BE2C (cell line): ENCODE measurements around the gene TNP2.

ENCODE experiments used
- DNase-seq: peaks from one replicate; pipeline ENCODE4 v3.0.0-alpha.2; 2020
- H3K27me3 ChIP-seq: fragments of 250-450 bp; sonication (Bioruptor Pico); 2 replicates; pipeline ENCODE4 v1.5.1; 2020; ENCODE audit warnings: mild to moderate bottlenecking
- H3K36me3 ChIP-seq: fragments of 250-450 bp; sonication (Bioruptor Pico); 2 replicates; pipeline ENCODE4 v1.5.1; 2020; ENCODE audit warnings: mild to moderate bottlenecking
- H3K4me1 ChIP-seq: fragments of 250-450 bp; sonication (Bioruptor Pico); 2 replicates; pipeline ENCODE4 v1.5.1; 2020
- H3K4me3 ChIP-seq: 2 replicates; pipeline ENCODE4 v1.5.1; 2011; ENCODE audit warnings: low read depth, low read length
- H3K9me3 ChIP-seq: fragments of 250-450 bp; sonication (Bioruptor Pico); 2 replicates; pipeline ENCODE4 v1.5.1; 2020
- TF ChIP-seq, protein P1 (sequence below): IDR thresholded peaks from 2 replicates; pipeline ENCODE4 v1.5.1; 2012; ENCODE audit warnings: mild to moderate bottlenecking, low read depth, low read length

Gene TNP2

DNA sequence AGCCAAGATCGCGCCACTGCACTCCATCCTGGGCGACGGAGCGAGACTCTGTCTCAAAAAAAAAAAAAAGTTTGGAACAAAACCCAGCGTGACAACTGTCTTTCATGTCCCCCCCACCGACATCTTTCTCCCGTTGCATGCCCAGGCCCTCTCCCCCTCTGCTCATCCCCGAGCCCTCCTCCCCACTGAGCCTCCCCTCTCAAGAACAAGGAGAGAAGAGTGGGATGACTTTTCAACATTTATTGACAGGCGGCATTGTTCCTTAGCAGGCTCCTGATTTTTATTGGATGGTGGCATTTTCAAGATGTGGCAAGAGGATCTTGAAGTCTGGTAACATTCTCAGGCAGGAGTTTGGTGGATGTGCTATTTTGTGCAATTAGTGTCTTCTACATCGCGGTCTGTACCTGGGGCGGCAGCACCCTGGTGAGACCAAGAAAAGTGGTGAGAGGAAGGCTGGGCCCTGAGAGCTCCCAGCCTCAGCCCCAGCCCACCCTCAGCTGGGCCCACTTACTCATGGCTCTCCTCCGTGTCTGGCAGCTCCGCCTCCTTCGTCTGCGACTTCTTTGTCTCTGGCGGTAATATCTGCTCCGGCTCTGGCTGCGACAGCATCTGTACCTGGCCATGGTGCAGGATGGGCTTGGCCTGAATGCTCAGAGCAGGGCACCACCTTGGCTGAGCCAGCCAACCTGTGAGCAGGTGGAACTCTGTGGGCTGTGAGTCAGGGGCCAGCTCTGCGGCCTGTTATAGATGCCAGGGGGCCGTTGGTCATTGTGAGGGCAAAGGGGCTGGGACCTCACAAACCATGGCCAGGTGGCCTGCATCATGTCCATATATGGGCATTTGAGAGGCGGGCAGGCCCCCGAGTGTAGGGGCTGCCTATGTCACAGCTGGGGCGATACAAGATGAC lies 11.7 kb upstream of the TNP2 start, which contains the start of gene PRM1:
PRM1 (minus strand) TSS at position 715 of the 907 bp plus-strand sequence; CDS start at position 623, 92 bp downstream.
- DNase-seq = no peak
- TF ChIP-seq, protein P1, sequence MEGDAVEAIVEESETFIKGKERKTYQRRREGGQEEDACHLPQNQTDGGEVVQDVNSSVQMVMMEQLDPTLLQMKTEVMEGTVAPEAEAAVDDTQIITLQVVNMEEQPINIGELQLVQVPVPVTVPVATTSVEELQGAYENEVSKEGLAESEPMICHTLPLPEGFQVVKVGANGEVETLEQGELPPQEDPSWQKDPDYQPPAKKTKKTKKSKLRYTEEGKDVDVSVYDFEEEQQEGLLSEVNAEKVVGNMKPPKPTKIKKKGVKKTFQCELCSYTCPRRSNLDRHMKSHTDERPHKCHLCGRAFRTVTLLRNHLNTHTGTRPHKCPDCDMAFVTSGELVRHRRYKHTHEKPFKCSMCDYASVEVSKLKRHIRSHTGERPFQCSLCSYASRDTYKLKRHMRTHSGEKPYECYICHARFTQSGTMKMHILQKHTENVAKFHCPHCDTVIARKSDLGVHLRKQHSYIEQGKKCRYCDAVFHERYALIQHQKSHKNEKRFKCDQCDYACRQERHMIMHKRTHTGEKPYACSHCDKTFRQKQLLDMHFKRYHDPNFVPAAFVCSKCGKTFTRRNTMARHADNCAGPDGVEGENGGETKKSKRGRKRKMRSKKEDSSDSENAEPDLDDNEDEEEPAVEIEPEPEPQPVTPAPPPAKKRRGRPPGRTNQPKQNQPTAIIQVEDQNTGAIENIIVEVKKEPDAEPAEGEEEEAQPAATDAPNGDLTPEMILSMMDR = no peak
- Histone ChIP-seq H3K27me3 (no peaks in the 10 kb centered on the region), H3K4me3 (no peak within 1 kb of the TSS), H3K9me3 (no peaks in the 10 kb centered on the region), H3K4me1 (no peaks in the 10 kb centered on the region), H3K36me3 (no peaks in the 10 kb centered on the region)

DNA sequence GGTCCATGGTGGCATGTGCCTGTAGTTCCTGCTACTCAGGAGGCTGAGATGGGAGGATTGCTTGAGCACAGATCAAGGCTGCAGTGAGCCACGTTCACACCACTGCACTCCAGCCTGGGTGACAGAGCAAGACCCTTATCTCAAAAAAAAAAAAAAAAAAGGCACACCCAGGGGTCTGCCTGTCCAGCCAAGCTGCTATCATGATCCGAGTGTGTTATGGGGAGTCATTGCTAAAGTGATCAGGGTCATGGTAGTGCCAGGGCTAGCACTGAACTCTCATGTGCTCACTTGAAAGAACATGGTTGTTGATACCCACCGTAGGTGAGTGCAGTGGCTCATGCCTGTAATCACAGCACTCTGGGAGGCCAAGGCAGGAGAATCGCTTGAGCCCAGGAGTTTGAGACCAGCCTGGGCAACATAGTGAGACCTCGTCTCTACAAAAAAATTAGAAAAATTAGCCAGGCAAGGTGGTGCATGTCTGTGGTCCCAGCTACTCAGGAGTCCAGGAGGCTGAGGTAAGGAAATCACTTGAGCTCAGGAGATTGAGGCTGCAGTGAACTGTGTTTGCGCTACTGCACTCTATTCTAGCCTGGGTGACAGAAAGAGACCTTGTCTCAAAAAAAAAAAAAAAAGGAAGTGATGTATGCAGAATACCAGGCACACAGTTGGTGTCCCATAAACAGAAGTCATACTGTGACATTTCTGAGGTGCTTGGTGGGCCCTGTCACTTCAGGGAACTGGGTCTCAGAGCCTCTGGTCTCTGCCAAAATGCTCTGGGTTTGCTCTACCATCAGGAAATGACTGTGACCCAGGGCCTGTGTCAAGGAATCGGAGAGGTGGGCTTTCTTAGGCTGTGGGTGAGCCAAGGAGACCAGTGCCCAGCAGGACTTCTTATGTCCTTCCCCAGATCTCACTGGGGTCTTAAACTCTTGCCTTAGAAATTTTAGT lies 9.8 kb upstream of the TNP2 start:
- H3K9me3 ChIP-seq = no peaks in the 10 kb centered on the region
- TF ChIP-seq, protein P1 = no peak
- H3K4me1 ChIP-seq = no peaks in the 10 kb centered on the region
- no peak for DNase-seq
- H3K27me3 ChIP-seq = no peaks in the 10 kb centered on the region
- no peak overlapping the region for H3K4me3 ChIP-seq
- no peaks in the 10 kb centered on the region for H3K36me3 ChIP-seq

DNA sequence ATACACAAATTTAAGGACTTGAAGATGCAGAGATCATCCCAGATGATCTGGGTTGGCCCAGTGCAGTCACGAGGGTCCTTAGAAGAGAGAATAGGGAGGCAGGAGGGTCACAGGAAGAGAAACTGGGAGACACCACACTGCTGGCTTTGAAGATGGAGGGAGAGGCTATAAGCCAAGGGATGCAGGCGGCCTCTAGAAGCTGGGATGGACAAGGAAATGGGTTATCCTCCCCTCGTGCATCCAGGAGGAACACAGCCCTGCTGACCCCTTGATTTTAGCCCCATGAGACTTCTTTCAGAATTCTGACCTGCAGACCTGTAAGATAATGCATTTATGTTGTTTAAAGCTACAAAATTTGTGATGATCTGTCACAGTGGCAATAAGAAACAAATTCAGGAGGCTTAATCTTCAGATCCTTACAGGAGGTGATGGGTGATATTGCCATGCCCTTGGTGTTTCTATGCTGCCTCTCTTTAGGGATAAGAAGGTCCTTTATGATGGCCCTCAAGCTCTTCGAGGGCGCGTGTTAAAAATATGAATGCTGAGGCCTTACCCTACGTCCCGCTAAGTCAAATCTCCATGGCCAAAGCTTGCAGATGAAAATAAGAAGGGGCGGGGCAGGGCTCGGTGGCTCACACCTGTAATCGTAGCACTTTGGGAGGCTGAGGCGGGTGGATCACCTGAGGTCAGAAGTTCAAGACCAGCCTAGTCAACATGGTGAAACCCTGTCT lies 8.6 kb upstream of the TNP2 start:
- TF ChIP-seq, protein P1 = no peak
- Histone ChIP-seq H3K27me3 (no peaks in the 10 kb centered on the region), H3K4me1 (no peaks in the 10 kb centered on the region), H3K36me3 (no peaks in the 10 kb centered on the region), H3K4me3 (no peak overlapping the region), H3K9me3 (no peaks in the 10 kb centered on the region)
- no peak for DNase-seq

DNA sequence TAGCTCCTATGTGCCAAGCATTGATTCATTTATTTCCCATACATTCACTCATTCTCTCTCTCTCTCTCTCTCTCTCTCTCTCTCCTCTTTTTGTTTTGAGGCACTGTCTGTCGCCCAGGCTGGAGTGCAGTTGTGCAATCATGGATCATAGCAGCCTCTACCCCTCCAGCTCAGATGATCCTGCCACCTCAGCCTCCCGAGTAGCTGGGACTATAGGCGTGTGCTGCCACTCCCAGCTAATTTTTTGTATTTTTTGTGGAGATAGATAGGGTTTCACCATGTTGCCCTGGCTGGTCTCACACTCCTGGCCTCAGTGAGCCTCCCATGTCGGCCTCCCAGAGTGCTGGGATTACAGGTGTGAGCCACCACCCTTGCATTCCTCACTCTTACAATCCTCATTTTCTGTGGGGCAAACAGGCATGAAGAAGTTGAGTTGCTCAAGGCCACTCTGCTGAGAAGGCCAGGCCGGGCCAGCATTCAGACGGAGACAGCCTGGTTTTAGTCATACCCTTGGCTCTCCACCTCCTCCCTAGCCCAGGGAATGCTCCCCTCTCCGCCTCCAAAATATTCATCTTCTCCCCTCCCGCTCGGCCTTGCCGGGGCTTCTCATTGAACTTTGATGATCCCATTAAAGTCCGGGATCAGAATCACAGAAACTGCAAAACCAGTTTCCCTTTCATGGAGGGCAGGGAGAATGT lies 7.9 kb upstream of the TNP2 start:
- DNase-seq = no peak
- Histone ChIP-seq H3K27me3 (no peaks in the 10 kb centered on the region), H3K4me1 (no peaks in the 10 kb centered on the region), H3K4me3 (no peak overlapping the region), H3K9me3 (no peaks in the 10 kb centered on the region), H3K36me3 (no peaks in the 10 kb centered on the region)
- TF ChIP-seq, protein P1 = no peak

DNA sequence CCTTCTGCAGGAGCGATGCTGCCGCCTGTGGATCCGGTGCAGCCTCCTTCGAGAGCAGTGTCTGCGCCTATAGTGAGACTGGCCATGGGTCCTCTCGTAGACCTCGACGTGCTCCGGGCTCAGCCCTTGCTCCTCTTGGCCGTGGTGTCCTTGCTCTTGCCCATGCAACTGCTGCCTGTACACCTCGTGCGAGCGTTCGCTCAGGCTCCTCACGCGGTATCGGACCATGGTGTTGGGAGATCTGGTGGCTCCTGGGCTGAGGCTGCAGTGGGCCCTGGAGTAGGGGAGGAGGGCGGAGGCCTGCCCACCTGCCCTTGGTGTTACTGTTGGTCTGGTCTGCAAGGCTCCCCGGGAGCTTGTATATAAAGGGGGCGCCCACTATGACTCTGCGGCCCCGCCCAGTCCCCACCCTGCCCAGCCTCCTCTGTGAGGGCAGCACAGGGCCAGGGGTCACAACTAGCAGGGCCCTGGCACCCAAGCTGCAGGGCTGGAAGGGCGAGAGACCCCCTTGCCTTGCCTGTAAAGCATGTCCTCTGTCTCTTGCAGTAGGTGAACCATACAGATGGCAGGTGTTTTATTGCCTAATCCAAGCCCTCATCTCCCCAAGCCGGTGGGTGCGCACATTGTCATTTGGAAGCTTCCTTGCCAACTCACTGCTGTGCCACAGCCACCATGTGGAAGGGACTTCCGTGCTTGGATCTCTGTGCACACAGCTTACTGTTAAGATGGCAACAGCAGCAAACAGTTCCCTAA lies 7.2 kb upstream of the TNP2 start, which contains the start of gene PRM2:
PRM2 (minus strand) TSS at position 338 of the 753 bp plus-strand sequence; CDS start at position 228, 110 bp downstream.
- H3K36me3 ChIP-seq = no peaks in the 10 kb centered on the region

More for the DNA sequence above, 7.2 kb upstream of the TNP2 start, which contains the start of gene PRM2:
- H3K9me3 ChIP-seq = no peaks in the 10 kb centered on the region
- H3K4me1 ChIP-seq = no peaks in the 10 kb centered on the region
- no peaks in the 10 kb centered on the region for H3K27me3 ChIP-seq
- DNase-seq = no peak
- TF ChIP-seq, protein P1 = no peak
- H3K4me3 ChIP-seq = no peak within 1 kb of the TSS
